Measurements from ENCODE around the gene PBXIP1.

The PBXIP1 gene

GRCh38 chr1:155003227-155003765 lies 47.4 kb upstream of the PBXIP1 start:
- H3K4me1 ChIP-seq (ENCODE audit: insufficient read depth, poor library complexity, severe bottlenecking) = peaks cover 45% of the 10 kb centered on the region
- peak overlapping the region; percentile 96 for H3K27ac ChIP-seq (ENCODE audit: poor library complexity, severe bottlenecking)
- no peaks in the 10 kb centered on the region for H3K9me3 ChIP-seq (ENCODE audit: severe bottlenecking)
- H3K4me3 ChIP-seq (ENCODE audit: severe bottlenecking) = peak overlapping the region; percentile 93
- TF ChIP-seq, protein P1, sequence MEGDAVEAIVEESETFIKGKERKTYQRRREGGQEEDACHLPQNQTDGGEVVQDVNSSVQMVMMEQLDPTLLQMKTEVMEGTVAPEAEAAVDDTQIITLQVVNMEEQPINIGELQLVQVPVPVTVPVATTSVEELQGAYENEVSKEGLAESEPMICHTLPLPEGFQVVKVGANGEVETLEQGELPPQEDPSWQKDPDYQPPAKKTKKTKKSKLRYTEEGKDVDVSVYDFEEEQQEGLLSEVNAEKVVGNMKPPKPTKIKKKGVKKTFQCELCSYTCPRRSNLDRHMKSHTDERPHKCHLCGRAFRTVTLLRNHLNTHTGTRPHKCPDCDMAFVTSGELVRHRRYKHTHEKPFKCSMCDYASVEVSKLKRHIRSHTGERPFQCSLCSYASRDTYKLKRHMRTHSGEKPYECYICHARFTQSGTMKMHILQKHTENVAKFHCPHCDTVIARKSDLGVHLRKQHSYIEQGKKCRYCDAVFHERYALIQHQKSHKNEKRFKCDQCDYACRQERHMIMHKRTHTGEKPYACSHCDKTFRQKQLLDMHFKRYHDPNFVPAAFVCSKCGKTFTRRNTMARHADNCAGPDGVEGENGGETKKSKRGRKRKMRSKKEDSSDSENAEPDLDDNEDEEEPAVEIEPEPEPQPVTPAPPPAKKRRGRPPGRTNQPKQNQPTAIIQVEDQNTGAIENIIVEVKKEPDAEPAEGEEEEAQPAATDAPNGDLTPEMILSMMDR (IDR thresholded peaks at IDR 0.05; ENCODE audit: poor library complexity, severe bottlenecking) = no peak
- H3K27me3 ChIP-seq (ENCODE audit: insufficient read depth, poor library complexity, severe bottlenecking) = no peaks in the 10 kb centered on the region
- H3K36me3 ChIP-seq (ENCODE audit: low read depth) = peaks cover 30% of the 10 kb centered on the region
- ATAC-seq (ENCODE audit: low read depth) (no peak), DNase-seq (ENCODE audit: low spot score) (peak; percentile 70)

- H3K27ac ChIP-seq (ENCODE audit: poor library complexity, severe bottlenecking) = peak within 1 kb of the TSS; percentile 96
- H3K36me3 ChIP-seq (ENCODE audit: low read depth) = peaks cover 25% of the 10 kb centered on the region
- peak; percentile 72 for DNase-seq (ENCODE audit: low spot score)
- no peaks in the 10 kb centered on the region for H3K27me3 ChIP-seq (ENCODE audit: insufficient read depth, poor library complexity, severe bottlenecking)
- H3K4me3 ChIP-seq (ENCODE audit: severe bottlenecking) = peak within 1 kb of the TSS; percentile 93
- TF ChIP-seq, protein P1 (IDR thresholded peaks at IDR 0.05; ENCODE audit: poor library complexity, severe bottlenecking) = no peak
- peak; percentile 2 for ATAC-seq (ENCODE audit: low read depth)
- no peaks in the 10 kb centered on the region for H3K9me3 ChIP-seq (ENCODE audit: severe bottlenecking)
- H3K4me1 ChIP-seq (ENCODE audit: insufficient read depth, poor library complexity, severe bottlenecking) = peaks cover 38% of the 10 kb centered on the region
Measured at GRCh38 chr1:155002464-155003226, 46.7 kb upstream of the PBXIP1 start, which contains the start of gene ZBTB7B. Gene ZBTB7B, plus strand, starts transcription at chr1:155002802. Its CDS starts 11,859 bp downstream, at chr1:155014661.

- H3K27ac ChIP-seq (ENCODE audit: poor library complexity, severe bottlenecking) = peak overlapping the region; percentile 96
- H3K9me3 ChIP-seq (ENCODE audit: severe bottlenecking) = no peaks in the 10 kb centered on the region
- TF ChIP-seq, protein P1 (IDR thresholded peaks at IDR 0.05; ENCODE audit: poor library complexity, severe bottlenecking) = peak; percentile 66
- DNase-seq (ENCODE audit: low spot score) (peak; percentile 100), ATAC-seq (ENCODE audit: low read depth) (peak; percentile 59)
- H3K36me3 ChIP-seq (ENCODE audit: low read depth) = peaks cover 17% of the 10 kb centered on the region
- peak overlapping the region; percentile 59 for H3K4me3 ChIP-seq (ENCODE audit: severe bottlenecking)
- peaks cover 30% of the 10 kb centered on the region for H3K4me1 ChIP-seq (ENCODE audit: insufficient read depth, poor library complexity, severe bottlenecking)
- no peaks in the 10 kb centered on the region for H3K27me3 ChIP-seq (ENCODE audit: insufficient read depth, poor library complexity, severe bottlenecking)
Measured at GRCh38 chr1:155001675-155002463, 46.0 kb upstream of the PBXIP1 start.

DNA sequence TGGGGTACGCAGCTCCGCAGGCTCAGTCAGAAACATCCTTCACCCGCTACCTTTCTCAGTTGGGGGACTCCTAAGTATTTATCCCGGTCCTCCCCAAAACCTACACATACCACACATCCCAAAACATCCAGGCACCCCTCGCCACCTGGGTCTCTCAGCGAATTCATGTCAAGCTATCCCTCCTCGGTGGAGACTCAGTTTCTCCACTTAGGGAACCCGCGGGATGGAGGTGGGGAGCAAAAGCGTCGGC lies 45.5 kb upstream of the PBXIP1 start:
- peaks cover 25% of the 10 kb centered on the region for H3K4me1 ChIP-seq (ENCODE audit: insufficient read depth, poor library complexity, severe bottlenecking)
- no peaks in the 10 kb centered on the region for H3K27me3 ChIP-seq (ENCODE audit: insufficient read depth, poor library complexity, severe bottlenecking)
- H3K27ac ChIP-seq (ENCODE audit: poor library complexity, severe bottlenecking) = peak overlapping the region; percentile 96
- DNase-seq (ENCODE audit: low spot score) (no peak), ATAC-seq (ENCODE audit: low read depth) (peak; percentile 8; the same call in 2 of the 3 replicates)
- peak overlapping the region; percentile 59 for H3K4me3 ChIP-seq (ENCODE audit: severe bottlenecking)
- no peaks in the 10 kb centered on the region for H3K9me3 ChIP-seq (ENCODE audit: severe bottlenecking)
- H3K36me3 ChIP-seq (ENCODE audit: low read depth) = peaks cover 12% of the 10 kb centered on the region
- TF ChIP-seq, protein P1 (IDR thresholded peaks at IDR 0.05; ENCODE audit: poor library complexity, severe bottlenecking) = no peak

All from RWPE2 (cell line).